ENCODE data around the gene CTAG1A.
"Not testable (repeated sequence)": the region's sequence is repeated elsewhere in the genome, so short reads cannot be mapped to it uniquely, and the experiment has no call there.

CTAG1A gene

DNA sequence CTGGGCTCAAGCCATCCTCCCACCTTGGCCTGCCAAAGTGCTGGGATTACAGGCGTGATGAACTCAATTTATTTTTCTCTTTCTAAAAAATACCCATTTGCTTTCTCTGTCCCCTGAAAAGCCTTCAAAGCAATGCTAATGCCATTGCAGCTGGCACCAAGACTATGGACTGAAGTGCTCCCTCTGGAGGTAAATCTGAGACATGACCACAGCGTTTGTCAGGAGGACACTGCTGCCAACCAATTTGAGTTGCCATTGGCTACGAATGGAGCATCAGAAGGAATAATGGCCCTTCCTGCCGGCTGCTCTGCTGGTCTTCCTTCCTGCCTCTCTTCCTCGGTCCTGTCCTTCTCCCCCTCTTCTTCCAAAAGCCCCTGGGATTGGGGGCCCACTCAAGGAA, 9.9 kb upstream of the CTAG1A start:
- not testable (repeated sequence) for DNase-seq

DNA sequence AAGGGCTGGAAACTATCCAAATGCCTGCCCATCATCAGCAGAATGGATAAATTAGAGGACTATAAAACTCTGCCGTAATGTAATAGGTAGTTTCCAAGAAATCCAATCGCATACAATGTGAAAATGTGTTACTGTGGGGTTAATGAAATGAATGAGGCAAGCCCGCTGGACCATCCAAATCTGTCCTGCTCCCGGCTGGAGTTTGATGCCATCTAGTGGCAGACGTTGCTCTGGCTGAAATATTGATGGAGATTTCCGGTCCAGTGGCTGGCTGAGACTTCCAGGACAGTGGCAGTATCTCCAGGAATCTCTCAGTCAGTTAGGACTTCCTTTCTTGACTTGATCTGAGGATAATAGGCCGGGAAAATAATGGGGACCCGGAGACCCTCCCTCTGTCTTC, 1.9 kb upstream of the CTAG1A start:
- DNase-seq, result not testable (repeated sequence)

DNA sequence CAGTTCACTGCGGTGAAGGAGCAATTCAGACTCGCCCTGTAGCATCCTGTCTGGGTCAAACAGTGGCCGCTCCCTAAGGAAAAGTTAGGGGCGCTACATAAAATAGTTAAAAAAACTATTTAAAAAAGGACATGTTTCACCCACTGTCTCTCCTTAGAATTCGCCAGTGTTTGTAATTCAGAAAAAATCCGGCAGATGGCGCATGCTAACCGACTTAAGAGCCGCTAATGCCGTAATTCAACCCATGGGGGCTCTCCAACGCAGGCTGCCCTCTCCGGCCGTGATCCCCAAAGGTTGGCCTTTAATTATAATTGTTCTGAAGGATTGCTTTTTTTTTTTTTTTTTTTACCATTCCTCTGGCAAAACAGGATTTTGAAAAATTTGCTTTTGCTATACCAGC, 5.5 kb downstream of the CTAG1A start:
- not testable (repeated sequence) for DNase-seq

DNA sequence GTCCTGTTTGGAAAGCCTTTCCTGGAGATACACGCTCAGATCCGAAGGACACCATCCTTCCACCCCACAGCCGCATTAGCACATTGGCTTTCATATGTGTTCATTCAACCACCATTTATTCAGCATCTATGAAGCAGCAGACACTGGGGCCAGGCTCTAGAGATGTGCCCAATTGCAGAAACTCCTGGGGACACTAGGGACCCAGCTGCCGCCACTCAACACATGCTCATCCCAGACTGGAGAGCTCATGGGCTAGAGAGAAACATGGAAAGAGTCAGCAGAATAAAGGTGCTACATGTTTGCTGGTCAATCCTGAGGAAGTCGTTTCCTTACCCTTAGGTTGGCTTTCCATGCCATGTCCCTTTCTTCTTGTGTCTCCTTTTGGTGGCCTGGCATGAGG, 7.6 kb downstream of the CTAG1A start:
- no peak for DNase-seq

DNA sequence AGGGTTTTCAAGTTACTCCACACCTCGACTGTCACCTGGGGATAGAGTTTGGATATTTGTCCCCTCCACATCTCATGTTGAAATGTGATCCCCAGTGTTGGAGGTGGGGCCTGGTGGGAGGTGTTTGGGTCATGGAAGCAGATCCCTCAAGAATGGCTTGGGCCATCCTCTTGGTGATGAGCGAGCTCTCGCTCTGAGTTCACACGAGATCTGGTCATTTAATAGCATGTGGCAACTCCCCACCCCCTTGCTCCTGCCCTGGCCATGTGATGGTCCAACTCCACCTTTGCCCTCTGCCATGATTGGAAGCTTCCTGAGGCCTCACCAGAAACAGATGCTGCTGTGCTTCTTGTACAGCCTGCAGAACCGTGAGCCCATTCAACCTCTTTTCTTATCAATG, 8.3 kb downstream of the CTAG1A start:
- no peak for DNase-seq

DNA sequence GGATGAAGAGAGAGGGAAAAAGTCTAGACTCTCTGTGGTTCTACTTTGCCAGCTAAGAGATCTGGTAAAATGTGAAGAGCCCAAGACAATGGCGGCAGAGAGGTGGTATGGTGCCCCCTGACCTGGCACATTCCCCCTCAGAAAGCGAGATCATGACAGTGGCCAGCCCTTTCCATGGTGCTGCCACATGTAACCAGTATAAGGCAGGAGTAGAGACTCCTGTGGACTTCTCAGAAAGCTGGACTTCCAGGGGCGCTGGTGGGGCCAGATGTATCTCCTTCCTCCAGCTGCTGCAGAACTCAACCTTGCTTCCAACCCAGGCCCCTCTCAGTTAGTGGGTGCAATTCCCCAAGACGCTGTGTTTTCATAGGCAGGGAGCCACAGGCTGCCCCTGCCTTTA, 9.6 kb downstream of the CTAG1A start:
- DNase-seq, result no peak

DNA sequence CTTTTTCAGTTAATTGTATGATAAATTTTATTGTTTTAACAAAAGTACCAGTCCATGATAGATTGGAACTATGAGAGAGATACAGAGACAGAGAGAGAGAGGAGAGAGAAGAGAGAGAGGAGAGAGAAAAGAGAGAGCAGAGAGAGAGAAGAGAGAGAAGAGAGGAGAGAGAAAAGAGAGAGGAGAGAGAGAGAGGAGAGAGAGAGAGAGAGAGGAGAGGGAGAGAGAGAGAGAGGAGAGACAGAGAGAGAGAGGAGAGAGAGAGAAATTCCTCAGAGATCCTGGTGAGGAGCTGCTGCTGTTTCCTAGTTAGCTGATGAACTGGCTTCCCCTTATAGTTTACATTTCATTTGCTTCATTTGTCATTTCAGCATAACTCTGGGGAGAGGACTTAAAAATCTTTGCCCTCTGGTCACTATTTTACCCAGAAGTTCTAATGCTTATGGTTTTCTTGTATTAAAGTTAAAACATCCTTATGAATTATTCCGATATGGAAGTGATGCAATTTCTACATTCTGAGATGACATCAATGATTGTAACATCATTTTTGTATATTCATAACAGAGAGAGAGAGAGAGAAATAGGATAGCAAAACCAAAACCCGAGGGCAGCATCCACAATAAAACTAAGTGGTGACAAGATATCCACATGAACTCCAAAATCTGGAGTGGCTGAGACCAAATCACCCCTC, 10.8 kb downstream of the CTAG1A start:
- DNase-seq, result no peak

DNA sequence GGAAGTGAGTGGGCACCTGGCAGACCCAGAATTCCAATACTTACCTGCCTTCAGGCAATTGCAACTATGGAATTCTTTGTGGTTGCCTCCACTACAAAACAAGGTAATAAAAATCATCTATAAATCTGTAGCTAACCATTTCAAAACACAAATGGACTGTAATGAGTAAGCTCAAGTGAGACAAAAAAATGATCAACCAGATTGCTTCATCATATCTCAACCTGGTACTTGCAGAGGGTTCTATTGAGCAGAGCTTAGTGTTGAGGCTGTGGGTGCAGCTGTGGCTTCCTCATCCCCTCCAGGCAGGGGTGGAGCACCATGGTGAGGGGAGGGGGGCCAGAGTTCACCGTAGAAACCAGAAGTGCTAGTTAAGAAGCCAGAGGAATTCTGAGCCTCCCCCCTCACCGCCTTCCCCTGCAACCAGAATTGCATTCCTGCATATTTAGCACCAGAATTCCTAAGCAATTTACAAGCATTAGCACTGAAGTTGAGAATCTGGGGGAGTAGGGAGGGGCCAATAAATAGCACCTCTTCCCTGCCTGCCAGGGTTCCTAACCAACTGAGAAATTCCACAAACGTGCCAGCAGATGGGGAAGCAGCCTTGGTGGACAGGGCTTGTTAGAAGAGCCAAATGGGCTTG, 11.5 kb downstream of the CTAG1A start:
- DNase-seq, result no peak

DNA sequence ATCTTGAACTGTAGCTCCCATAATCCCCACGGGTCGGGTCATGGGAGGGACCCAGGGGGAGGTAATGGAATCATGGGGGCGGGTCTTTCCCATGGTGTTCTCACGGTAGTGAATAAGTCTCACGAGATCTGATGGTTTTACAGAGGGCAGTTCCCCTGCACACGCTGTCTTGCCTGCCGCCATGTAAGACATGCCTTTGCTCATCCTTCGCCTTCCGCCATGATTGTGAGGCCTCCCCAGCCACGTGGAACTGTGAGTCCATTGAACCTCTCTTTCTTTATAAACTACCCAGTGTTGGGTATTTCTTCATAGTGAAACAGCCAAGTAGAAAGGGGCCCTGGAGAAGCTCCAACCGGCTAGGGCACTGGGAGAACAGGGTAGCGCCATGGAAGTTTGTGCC, 12.3 kb downstream of the CTAG1A start:
- no peak for DNase-seq

DNA sequence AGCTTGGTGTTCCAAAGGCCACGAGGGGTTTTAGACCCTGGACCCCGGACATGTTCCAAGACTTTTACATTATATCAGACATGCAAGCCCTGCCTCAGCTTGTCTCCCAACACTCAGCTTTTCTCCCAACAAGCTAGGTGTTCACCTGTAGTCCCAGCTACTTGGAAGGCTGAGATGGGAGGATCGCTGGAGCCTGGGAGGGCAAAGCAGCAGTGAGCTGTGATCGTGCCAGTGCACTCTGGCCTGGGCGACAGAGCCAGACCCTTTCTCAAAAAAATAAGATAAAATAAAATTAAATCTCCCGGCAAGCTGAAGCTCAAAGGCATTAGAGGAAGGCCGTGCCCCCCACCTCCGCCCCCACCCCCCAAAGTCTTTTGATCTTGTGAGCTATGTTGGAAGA, 13.7 kb downstream of the CTAG1A start:
- DNase-seq, result no peak

DNA sequence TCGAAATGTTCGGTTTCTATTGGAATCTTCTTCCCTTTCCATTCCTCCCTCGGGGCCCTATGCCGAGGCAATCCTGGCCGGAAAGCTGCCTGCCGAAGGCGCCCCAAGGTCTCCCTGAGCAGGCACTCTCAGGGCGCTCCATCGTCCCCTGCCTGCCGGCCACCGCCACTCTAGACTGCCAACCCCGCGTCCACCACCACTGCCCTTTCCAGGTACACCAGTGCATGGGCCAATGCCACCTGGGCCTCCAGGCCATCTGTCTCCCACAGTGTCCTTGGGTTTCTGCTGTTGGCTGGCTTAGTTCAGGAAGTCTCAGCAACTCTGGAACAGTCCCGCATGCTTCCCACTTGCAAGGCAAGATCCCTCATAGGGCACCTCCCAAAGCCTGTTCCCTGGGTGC, 14.6 kb downstream of the CTAG1A start:
- DNase-seq, result no peak

DNA sequence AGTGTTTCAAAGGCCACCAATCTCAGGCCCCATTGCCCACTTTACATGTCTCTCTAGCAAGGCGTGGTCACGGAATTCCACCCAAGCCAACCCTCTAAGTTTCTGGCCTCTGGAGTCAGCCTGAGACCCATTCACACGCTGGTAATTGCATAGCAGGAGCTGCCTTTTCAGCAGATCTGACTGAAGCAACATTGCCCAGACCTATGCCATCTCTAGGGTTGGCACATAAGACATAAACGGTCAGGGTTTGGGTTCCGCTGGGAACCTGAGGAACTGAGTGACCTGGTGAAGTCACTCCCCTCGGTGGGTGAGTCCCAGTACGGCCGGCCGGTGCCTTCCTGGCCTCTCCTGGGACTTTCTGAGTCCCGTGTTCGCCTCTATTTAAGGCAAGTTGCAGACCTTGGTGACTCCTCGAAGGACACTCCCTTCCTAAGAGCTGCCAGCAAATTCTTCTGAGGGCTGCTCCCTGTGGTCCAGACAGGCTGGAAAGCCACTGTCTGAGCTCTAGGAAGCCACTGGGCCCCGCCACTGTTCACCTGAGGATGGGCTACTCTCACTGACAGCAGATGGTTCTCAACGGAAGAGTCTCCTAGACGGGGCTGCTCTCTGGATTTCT, 15.9 kb downstream of the CTAG1A start:
- DNase-seq, result no peak

DNA sequence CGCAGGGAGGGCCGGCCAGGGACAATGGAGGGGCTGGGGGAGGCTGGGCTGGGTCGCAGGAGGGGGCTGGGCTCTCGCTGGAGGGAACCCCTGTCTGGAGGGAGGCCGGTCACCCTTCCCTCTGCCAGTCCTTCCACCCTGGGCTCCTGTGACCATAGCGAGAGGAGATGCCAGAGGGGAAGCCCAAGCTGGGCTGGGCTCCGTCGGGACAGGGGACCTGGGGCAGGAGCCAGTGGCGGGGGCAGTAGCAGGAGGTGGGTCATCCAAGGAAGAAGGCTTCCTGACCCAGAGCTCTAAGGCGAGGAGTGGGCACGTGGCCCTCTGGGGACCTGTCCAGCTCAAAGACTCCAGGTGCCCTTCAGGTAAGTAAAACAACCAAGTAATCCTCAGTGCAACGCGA, 17.3 kb downstream of the CTAG1A start:
- no peak for DNase-seq

DNA sequence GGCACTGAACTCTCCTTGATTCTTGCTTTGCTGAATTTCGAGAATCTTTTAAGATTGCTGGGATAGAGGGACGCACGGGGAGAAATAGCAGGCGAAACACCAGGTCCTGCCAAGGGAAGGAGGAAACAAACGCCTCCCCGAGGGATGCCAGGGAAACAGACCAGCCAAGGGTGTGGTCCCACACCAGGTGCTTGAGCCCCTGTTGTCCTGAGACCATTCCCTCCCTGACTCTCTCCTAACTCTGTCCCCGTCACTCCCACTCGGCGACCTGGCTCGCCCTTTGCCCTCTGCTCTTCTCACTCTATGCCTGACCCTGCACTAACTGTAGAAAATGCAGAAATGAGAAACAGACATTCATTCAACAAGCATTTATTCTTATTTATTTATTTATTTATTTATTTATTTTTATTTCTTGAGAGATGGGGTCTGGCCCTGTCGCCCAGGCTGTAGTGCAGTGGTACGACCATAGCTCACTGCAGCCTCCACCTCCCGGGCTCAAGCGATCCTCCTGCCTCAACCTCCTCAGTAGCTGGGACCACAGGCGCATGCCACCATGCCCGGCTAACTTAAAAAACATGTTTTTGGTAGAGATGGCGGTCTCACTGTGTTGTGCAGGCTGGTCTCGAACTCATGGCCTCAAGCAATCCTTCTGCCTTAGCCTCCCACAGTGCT, 18.0 kb downstream of the CTAG1A start:
- DNase-seq, result no peak

DNA sequence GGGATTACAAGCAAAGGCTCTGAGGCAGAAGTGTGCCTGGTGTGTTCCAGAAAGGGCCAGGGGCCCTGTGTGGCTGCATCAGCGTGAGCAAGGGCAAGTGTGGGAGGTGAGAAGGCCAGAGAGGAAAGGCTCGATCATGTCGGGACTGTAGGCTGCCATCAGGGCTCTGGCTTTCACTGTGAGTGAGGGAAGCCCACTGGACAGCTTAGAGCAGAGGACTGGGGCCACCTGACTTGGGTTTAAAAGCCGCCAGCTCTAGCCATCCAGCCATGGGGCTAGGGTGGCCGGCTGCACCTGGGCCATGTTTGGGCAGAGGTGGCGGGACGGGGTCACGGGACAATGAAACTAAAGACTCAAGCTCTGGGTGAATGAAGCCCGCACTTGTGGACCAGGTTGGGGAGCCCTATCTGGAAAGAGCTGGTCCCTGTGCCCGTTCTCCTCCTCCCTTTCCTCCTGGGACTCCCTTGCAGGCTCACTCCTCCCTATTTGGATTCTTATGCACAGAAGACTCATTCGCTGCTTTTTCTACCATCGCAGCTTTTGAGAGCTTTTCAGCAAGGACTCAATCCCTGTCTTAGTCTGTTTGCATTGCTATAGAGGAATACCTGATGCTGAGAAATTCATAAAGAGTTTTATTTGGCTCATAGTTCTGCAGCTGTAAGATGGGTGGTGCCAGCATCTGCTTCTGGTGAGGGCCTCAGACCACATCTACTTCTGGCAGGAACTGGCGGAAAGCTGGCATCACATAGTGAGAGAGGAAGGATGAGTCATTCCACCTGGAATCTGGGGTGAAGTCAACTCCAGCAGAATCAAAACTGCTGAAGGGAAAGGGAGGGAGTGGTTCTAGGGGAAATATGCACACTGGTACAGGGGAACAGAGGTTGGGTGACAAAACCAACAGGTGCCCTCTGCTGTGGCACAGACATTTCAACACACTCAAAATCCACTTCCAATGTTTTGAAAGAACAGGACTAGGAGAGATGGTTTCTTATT, 18.8 kb downstream of the CTAG1A start:
- DNase-seq, result no peak

DNA sequence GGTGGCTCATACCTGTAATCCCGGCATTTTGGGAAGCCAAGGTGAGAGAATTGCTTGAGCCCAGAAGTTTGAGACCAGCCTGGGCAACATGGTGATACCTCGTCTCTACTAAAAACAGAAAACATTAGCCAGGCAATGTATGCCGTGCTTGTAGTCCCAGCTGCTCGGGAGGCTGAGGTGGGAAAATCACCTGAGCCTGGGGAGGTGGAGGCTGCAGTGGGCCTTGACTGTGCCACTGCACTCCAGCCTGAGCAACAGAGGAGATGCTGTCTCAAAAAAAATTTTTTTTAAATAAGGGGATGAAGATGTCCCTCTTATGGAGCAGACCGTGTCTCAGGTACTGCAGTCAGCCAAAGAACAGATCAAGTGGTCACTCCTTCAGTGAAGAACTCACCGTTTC, 20.6 kb downstream of the CTAG1A start:
- DNase-seq, result no peak

DNA sequence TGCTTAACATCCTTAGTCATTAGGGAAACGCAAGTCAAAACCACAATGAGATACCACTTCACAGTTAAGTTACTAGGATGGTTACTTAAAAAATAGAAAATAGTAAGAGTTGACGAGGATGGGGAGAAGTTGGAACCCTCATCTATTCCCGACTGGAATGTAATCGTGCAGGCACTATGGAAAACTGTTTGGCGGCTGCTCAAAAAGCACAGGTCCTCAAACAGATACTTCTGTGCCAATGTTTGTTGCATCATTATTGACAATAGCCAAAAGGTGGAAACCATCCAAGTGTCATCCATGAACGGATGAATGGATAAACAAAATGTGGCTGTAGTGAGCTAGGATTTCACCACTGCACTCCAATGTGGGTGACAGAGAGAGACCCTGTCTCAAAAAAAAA, 22.4 kb downstream of the CTAG1A start:
- no peak for DNase-seq

DNA sequence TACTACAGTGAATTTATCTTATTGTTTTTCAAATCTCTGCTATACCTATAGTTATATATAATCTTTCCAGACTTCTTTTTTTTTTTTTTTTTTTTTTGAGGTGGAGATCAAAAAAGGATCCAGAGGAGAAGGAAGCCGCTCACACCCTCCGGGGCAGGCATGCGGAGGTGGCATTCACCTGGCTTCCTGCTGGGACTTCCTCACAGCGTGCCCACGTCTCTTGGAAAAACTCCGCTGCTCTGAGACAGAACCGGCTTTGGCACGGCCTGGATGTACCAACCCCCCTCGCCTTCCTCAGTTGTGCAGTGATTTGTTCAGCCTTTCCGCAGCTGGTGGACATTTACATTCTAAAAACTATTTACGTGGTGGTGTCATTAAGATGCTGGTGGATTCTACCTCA, 23.0 kb downstream of the CTAG1A start:
- not testable (repeated sequence) for DNase-seq

DNA sequence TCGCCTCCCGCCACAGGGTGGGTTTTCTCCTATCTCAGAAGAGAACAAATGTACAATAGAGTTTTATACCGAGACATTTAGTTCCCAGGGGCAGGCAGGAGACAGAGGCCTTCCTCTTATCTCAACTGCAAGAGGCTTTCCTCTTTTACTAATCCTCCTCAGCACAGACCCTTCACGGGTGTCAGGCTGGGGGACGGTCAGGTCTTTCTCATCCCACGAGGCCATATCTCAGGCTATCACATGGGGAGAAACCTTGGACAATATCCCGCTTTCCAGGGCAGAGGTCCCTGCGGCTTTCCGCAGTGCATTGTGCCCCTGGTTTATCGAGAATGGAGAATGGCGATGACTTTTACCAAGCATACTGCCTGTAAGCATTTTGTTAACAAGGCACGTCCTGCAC, 23.9 kb downstream of the CTAG1A start:
- DNase-seq, result not testable (repeated sequence)

DNA sequence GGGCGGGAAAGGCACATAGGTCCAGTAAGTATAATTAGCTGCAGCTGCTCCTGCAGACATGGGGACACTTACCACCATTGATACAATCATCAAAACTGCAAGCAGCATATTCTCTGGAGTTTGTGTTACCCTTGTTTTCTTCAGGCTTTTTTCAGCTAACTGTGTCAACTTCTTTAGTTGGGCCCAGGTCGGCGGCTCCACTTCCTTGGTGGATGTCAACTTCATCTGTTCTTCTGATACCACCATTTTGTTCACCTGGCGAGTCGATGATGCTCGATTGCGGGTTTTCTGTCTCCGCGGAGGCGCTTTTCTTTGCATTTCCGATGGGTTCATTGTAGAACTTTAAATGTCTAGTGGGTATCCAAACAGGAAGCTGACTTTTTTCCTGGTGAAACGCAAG, 26.2 kb downstream of the CTAG1A start:
- DNase-seq, result not testable (repeated sequence)

DNA sequence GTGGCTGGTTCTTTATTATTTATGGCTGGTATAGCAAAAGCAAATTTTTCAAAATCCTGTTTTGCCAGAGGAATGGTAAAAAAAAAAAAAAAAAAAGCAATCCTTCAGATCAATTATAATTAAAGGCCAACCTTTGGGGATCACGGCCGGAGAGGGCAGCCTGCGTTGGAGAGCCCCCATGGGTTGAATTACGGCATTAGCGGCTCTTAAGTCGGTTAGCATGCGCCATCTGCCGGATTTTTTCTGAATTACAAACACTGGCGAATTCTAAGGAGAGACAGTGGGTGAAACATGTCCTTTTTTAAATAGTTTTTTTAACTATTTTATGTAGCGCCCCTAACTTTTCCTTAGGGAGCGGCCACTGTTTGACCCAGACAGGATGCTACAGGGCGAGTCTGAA, 28.7 kb downstream of the CTAG1A start:
- DNase-seq, result not testable (repeated sequence)

DNA sequence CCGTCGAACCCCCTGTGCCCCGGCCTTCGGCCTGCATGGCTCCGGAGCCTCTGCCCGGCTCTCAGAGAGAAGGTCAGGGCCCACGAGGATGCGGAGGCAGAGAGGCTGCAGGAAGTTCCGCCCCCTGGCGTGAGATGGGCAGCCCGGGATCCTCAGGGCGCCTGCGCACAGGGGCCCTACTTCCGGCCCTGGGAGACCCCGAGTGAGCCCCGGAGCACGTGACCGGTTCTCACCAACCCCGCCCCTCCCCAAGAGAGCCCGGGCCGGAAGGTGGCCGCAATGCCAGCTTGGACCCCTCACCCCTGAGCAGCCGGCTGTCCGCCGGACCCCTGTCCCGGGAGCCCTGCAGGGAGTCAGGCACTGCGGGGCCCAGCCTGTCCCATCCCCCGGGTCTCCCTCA, 34.2 kb downstream of the CTAG1A start, which contains the start of gene CTAG1B:
TSS of gene CTAG1B (minus strand) at position 101 of the 400 bp plus-strand sequence. CDS start at position 37, 64 bp downstream.
- DNase-seq, result not testable (repeated sequence)

Measured in activated CD8-positive, alpha-beta memory T cell treated with anti-CD3 and anti-CD28 coated beads, Interleukin-2, amount 50 U/mL, for 48 hours (primary cell).